IPS-18a (cell line): ENCODE data around the gene KCNA1.
A peak's percentile ranks its signal among the peaks of the same experiment; 100 is the strongest.

Source experiments
- H3K27ac ChIP-seq: one replicate; pipeline ENCODE4 v1.5.1; 2013; ENCODE audit warnings: low read length
- H3K27me3 ChIP-seq: one replicate; pipeline ENCODE4 v1.6.1; 2013; ENCODE audit warnings: mild to moderate bottlenecking, low read length; ENCODE audit not compliant: control insufficient read depth, insufficient read depth
- H3K36me3 ChIP-seq: one replicate; pipeline ENCODE4 v1.6.1; 2013; ENCODE audit warnings: low read depth, low read length; ENCODE audit not compliant: control insufficient read depth
- H3K4me1 ChIP-seq: one replicate; pipeline ENCODE4 v1.6.1; 2013; ENCODE audit warnings: low read depth, low read length; ENCODE audit not compliant: control insufficient read depth
- H3K4me3 ChIP-seq: one replicate; pipeline ENCODE4 v1.5.1; 2013; ENCODE audit warnings: low read length
- H3K9ac ChIP-seq: one replicate; pipeline ENCODE4 v1.6.1; 2013; ENCODE audit warnings: mild to moderate bottlenecking, low read length, moderate library complexity
- H3K9me3 ChIP-seq: one replicate; pipeline ENCODE4 v1.6.1; 2013; ENCODE audit warnings: low read depth, low read length; ENCODE audit not compliant: control insufficient read depth

Gene KCNA1

DNA sequence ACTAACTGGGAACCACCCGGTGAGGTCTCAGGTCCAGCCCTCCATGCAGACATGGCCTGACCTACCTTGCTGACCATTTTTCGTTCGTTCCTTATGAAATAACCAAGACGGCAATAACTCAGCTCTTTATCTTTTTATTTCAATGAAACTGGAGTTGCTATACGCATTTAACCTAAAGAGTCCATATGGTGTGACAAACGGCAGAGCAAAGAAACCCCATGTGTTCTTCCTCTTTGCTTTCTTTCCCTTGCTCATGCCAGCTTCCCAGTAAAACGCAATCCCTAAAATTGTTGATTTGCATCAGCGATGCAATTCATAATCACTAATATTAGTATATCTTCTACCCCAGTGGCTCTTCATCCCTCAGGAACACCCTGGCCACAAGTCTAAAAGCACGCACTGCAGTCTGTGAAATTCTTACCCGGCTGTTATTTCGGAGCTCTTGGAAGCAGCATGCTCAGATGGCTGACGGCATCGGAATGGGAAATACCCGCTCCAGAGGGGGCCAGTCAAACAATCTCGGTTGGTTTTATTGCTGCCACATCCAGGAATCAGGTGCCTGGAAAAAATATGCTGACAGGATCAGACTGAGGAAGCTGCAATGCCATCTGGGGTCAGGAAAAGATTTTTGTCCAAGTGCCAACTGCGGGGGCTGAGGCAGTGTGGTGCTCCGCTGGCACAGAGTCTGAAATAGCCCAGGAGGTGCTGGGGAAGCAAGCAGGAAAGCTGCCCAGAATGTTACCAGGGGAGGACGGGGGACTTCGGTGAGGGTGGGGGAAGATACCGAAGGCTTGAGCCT is 28.2 kb upstream of the KCNA1 start:
- Histone ChIP-seq H3K36me3 (no peaks in the 10 kb centered on the region), H3K27me3 (no peaks in the 10 kb centered on the region), H3K9me3 (peaks cover 13% of the 10 kb centered on the region), H3K4me3 (no peak overlapping the region), H3K9ac (no peak overlapping the region), H3K27ac (no peak overlapping the region), H3K4me1 (no peaks in the 10 kb centered on the region)

DNA sequence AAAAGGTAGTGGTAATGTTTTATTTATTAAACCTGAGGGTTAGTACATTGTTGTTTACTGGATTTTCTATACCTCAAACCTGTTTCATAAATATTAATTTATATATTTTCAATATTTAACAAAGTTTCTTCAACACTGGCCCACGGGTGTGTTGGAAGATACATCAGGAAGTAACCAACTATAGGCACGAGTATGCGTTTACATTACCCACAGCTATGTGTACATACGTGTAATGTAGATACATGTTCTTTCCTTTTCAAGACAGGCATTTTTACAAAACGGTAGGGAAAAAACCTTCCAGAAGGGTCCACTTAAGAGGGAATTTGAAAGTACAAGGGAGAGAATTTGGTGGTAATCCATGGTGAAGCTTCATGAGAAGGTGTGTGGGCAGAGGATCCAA is 17.8 kb upstream of the KCNA1 start:
- H3K27ac ChIP-seq: no peak overlapping the region

DNA sequence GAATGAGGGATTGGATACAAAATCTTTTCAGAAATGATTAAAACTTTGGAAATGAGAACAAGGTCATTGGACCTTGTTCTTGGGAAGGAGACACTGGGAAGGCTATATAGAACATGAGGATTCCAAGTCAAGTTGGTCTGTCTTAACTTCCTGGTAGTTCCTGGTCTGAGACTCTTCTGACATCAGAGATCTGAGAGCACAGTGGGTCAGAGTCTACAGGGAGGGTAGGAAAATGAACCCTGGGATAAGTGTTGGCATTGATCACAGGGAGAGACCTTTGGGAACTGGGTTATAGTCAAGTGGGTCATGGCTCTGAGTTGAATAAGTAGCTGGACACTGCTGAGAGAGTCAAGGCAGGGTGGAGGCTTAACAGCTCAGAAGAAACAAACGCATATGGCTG is 17.3 kb upstream of the KCNA1 start:
- H3K27me3 ChIP-seq: no peaks in the 10 kb centered on the region
- no peaks in the 10 kb centered on the region for H3K9me3 ChIP-seq
- H3K9ac ChIP-seq: no peak overlapping the region
- H3K36me3 ChIP-seq: no peaks in the 10 kb centered on the region
- no peak overlapping the region for H3K4me3 ChIP-seq
- H3K27ac ChIP-seq: no peak overlapping the region
- no peaks in the 10 kb centered on the region for H3K4me1 ChIP-seq

More for the DNA sequence above, 17.8 kb upstream of the KCNA1 start:
- no peaks in the 10 kb centered on the region for H3K9me3 ChIP-seq
- H3K27me3 ChIP-seq: no peaks in the 10 kb centered on the region
- H3K9ac ChIP-seq: no peak overlapping the region
- H3K36me3 ChIP-seq: no peaks in the 10 kb centered on the region
- no peak overlapping the region for H3K4me3 ChIP-seq
- no peaks in the 10 kb centered on the region for H3K4me1 ChIP-seq

DNA sequence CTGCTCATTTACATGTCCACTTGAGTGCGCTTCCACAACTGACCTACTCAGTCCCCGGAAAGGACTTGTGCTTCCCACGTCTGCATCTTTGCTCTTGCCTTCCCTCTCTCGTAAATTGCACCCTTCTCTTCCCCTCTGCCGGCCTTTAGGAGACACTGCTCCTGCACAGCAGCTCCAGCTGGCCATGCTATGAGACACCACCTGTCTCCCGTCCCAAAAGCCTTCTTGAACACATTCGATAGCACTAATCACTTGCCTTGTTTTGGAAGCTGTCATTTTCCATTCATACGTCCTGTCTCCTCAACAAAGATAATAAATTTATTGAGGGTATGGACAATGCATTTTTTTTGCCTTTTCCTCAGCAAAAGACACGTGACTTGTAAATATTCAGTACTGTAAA is 15.7 kb upstream of the KCNA1 start:
- Histone ChIP-seq H3K9ac (no peak overlapping the region), H3K36me3 (no peaks in the 10 kb centered on the region), H3K4me3 (no peak overlapping the region), H3K4me1 (no peaks in the 10 kb centered on the region), H3K9me3 (no peaks in the 10 kb centered on the region), H3K27me3 (no peaks in the 10 kb centered on the region), H3K27ac (no peak overlapping the region)

DNA sequence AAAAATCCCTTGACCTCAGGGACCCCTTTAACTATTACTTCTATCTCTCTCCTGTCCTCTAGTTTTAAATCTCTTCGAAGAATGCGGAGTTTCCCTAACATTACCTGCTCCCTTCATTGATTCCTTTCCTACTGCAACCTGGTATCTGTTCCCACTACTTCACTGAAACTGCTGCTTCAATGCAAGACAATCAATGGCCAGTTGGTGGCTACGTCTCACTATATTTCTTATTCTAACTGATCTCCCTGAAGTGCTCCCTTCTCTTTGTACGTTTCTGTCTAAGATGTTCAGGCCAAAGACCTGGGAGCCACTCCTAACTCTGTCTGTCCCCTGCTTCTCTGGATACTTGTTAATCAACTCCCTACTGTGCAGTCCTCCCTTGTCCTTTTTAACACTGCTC is 10.3 kb upstream of the KCNA1 start:
- Histone ChIP-seq H3K9me3 (no peaks in the 10 kb centered on the region), H3K9ac (no peak overlapping the region)

DNA sequence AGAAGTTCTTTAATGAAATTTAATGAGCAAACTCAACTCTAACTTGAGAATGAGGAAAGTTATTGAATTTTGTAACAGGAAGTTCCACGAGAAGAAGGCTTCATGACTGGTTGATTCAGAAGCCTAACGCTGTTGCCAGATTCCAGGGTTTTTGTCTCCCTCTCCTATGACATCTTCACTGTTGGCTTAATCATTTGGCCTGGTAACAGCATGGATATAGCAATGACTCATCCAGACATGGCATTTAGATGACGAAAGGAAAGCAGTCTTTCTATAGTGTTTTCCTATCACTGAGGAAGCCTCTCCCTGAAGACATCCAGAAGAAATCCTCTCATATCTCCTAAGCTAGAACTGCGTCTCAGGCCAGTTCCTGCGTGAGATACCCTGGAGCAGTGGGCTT is 9.4 kb upstream of the KCNA1 start:
- no peaks in the 10 kb centered on the region for H3K36me3 ChIP-seq
- H3K4me3 ChIP-seq: no peak overlapping the region
- H3K4me1 ChIP-seq: no peaks in the 10 kb centered on the region
- no peak overlapping the region for H3K27ac ChIP-seq
- H3K9me3 ChIP-seq: no peaks in the 10 kb centered on the region
- H3K9ac ChIP-seq: no peak overlapping the region
- no peaks in the 10 kb centered on the region for H3K27me3 ChIP-seq

More for the DNA sequence above, 10.3 kb upstream of the KCNA1 start:
- H3K4me1 ChIP-seq: no peaks in the 10 kb centered on the region
- H3K27me3 ChIP-seq: no peaks in the 10 kb centered on the region
- no peak overlapping the region for H3K27ac ChIP-seq
- H3K4me3 ChIP-seq: no peak overlapping the region
- H3K36me3 ChIP-seq: no peaks in the 10 kb centered on the region

DNA sequence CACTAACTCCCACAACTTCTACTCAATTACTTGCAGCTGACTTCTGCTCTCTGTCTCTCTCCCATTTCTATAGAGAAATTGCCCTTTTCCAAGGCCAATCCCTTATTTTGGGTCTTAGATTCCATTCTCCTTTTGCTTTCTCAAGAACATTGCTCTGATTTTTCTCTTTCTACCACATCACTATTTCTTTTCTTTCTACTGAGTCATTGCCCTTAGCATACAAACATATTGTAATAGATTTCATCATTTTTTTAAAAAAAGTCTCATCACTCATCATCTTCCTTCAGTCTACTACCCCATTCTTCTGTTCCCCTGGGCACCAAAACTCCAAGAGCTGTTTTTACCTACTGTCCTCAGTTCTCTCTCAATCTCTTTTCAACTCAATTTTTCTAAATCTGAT is 4.4 kb upstream of the KCNA1 start:
- H3K4me3 ChIP-seq: no peak overlapping the region
- H3K4me1 ChIP-seq: peaks cover 4% of the 10 kb centered on the region
- no peak overlapping the region for H3K9ac ChIP-seq
- H3K9me3 ChIP-seq: no peaks in the 10 kb centered on the region
- no peaks in the 10 kb centered on the region for H3K36me3 ChIP-seq
- no peak overlapping the region for H3K27ac ChIP-seq
- peaks cover 44% of the 10 kb centered on the region for H3K27me3 ChIP-seq

DNA sequence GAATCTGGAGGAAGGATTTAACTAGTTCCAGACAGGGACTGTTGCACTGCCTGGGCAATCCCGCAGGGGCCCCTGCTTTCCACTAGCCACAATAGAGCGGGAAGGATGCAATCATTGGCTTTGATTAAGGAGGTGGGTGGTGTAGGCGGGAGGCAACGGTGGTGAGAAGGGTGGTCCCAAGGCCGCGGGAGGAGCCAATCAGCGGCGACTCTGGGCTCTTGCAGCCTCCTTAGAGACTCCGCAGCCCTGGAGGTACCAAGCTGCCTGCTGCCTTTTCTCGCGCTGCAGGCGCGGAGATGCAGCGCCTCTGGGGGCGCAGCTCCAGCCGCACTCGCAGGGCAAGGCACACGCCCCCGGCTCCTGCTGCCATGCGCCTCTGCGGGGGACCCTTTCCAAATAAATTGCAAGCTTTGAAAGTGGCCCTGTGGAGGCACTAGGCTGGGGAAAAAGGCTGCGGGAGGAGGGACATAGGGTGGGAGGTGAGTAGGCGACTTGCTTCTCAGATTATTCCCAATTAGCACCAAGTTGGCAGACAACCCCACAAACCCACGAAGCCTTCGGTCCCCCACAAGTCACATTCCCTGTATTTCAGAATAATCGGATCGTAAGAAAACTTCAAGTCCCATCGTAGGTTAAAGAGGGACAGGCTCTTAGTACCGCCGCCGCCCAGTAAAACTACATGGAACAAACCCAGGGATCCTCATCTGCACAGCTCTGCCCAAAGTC is 858 bp upstream of the KCNA1 start:
- Histone ChIP-seq H3K4me3 (peak overlapping the region; percentile 70), H3K36me3 (no peaks in the 10 kb centered on the region), H3K27ac (no peak overlapping the region), H3K9me3 (no peaks in the 10 kb centered on the region), H3K27me3 (peaks cover 77% of the 10 kb centered on the region), H3K9ac (no peak overlapping the region), H3K4me1 (peaks cover 7% of the 10 kb centered on the region)

DNA sequence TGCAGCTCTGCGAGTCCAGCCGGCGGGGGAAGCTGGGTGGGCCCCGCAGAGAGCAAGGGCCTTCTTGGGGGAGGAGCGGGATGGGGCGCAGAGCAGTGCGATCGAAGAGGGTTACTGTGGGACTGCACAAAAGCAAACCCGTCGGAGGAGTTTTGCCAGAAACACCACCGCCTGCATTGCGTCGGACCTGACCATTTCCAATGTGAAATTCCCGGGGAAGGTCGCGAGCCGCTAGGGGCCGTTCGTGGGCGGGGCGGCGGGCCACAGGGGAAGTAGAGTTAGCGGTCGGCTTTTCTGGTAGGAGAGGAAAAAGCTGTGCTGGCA is 333 bp upstream of the KCNA1 start:
- no peaks in the 10 kb centered on the region for H3K9me3 ChIP-seq
- no peaks in the 10 kb centered on the region for H3K36me3 ChIP-seq
- peaks cover 77% of the 10 kb centered on the region for H3K27me3 ChIP-seq
- peaks cover 7% of the 10 kb centered on the region for H3K4me1 ChIP-seq
- H3K4me3 ChIP-seq: peak overlapping the region; percentile 70
- H3K27ac ChIP-seq: no peak overlapping the region
- H3K9ac ChIP-seq: no peak overlapping the region

DNA sequence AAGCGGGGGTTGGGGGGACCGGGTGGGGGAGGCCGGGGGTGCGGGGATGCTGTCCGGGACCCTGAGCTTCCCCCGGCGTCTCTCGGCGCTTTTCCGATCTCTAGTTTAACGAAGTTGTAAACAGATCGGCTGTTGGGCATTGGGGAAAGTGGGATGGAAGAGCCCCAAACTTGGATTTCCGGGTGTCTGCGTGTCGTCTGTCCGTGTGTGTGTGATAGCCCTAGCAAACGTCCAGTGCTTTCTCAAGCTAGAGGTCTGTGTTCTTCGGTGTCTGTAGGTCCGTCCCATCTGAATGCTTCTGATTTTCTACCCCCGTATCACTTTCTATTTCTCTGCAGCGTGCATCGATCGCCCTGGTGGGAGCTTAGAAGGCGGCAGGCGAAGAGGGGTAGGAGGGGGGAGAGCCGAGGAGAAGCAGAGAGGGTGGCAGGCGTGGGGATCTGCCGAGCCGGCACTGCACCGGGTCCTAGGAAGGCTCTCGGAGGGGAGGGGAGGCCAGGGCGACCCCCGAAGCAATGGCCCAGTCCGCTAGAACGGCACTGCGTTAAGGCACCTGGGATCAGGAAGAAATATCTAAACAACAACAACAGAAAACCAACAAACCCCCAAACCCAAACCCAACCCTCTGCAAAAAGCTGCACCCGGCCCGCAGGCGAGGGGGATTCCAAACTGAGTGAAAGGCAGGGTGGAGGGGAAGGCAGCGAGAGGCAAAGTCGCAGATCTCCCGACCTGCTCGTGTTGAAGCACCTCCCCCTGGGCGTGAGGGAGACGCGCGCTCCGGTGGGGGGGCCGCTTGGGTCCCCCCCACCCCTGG is 1.0 kb downstream of the KCNA1 start:
- peaks cover 73% of the 10 kb centered on the region for H3K27me3 ChIP-seq
- peak overlapping the region; percentile 70 for H3K4me3 ChIP-seq
- H3K27ac ChIP-seq: no peak overlapping the region
- H3K36me3 ChIP-seq: no peaks in the 10 kb centered on the region
- no peak overlapping the region for H3K9ac ChIP-seq
- H3K9me3 ChIP-seq: no peaks in the 10 kb centered on the region
- peaks cover 7% of the 10 kb centered on the region for H3K4me1 ChIP-seq

DNA sequence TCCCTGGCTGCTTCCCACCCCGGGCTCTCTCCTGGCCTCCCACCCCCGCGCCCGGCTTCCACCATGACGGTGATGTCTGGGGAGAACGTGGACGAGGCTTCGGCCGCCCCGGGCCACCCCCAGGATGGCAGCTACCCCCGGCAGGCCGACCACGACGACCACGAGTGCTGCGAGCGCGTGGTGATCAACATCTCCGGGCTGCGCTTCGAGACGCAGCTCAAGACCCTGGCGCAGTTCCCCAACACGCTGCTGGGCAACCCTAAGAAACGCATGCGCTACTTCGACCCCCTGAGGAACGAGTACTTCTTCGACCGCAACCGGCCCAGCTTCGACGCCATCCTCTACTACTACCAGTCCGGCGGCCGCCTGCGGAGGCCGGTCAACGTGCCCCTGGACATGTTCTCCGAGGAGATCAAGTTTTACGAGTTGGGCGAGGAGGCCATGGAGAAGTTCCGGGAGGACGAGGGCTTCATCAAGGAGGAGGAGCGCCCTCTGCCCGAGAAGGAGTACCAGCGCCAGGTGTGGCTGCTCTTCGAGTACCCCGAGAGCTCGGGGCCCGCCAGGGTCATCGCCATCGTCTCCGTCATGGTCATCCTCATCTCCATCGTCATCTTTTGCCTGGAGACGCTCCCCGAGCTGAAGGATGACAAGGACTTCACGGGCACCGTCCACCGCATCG is 1.8 kb downstream of the KCNA1 start:
- Histone ChIP-seq H3K4me3 (no peak overlapping the region), H3K4me1 (peaks cover 7% of the 10 kb centered on the region), H3K36me3 (no peaks in the 10 kb centered on the region), H3K9me3 (no peaks in the 10 kb centered on the region), H3K27me3 (peaks cover 72% of the 10 kb centered on the region), H3K27ac (no peak overlapping the region), H3K9ac (no peak overlapping the region)
